Mucosa of gallbladder (tissue), 1 donor: Measurements from ENCODE around the gene RBCK1. TPM values are rescaled to one million over a fixed set of nuclear protein-coding genes. Genes with fewer than 3 reads are reported as not detected.

Experiments used
- DNase-seq: peaks from one replicate; pipeline ENCODE4 v3.0.0-alpha.2; 2020; ENCODE audit warnings: low spot score
- total RNA-seq: library from RNA; stranded (reverse); gene quantifications from one replicate; pipeline ENCODE4 v1.2.1, GENCODE V29; 2021
- donor health status: DM: no; HTN: no; CAD: no.

The RBCK1 gene
- total RNA-seq, 1 donor from 2014 or later, result 133 TPM

DNA sequence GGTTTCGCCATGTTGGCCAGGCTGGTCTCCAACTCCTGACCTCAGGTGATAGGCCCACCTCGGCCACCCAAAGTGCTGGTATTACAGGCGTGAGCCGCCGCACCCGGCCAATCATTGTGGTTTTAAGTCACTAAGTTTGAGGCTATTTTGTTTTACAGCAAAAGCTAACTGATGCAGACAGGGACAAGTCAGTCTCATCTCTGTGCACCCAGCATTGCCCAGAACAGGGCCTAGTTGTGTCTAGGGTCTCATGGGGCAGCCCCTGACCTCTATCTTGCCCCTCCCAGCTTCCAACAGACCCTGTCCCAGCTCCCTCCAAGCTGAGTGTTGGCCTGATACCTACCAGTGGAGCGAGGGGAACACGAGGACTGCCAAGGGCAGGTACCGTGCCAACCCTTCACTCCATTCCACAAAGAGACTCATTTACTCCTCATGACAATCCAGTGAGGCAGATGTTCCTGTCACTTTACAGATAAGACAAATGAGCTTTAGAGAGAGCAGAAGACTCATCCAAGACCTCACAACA lies 8.9 kb upstream of the RBCK1 start:
- DNase-seq, result no peak

DNA sequence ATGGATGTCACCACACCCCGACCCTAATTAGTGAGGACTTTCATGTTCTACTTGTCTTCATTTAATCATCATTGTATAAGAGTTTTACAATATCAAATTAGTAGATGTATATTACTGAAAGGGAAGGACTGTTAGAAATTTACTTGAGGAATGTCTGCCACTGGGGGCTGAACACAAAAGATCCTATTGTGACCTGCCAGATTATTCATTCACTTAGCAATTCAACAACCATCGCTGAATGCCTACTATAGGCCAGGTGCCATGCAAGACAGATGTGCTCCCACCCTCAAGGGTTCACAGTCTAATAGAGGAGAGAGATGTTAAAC lies 8.0 kb upstream of the RBCK1 start:
- no peak for DNase-seq

DNA sequence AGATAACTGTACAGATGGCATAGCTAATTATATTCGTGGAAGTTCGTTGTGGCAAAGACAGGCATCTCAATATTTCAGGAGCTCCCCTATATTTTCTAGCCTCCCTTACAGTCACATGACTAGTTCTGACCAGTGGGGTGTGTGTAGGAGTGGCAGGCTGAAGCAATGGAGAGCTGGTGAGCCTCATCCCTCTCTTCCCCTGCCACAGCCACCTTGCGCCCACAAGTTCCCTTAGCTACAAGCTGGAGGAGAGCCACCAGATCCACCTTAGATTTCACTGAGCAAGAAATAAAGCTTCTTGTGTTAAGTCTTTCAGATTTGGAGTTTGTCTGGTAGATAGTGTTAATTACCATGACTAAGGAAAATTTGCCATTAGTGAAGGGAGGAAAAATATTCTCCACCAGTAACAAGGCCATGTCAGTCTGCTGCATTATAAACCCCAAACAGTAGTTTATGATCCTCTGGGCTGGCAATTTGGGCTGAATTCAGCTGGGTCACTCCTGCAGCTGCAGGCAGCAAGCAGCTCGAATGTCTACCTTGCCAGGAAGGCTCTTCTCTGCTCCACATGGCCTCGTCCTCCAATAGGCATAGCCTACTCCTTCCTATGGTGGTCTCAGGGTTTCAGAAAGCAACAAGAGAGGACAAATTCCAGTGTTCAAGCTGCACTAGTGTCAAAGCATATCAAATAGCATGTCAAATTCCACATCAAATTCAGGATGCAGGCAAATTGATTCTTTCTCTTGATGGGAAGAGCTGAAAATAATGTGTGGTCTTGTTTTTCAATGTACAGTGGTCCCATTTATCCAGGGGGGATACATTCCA lies 7.4 kb upstream of the RBCK1 start:
- DNase-seq, result no peak

DNA sequence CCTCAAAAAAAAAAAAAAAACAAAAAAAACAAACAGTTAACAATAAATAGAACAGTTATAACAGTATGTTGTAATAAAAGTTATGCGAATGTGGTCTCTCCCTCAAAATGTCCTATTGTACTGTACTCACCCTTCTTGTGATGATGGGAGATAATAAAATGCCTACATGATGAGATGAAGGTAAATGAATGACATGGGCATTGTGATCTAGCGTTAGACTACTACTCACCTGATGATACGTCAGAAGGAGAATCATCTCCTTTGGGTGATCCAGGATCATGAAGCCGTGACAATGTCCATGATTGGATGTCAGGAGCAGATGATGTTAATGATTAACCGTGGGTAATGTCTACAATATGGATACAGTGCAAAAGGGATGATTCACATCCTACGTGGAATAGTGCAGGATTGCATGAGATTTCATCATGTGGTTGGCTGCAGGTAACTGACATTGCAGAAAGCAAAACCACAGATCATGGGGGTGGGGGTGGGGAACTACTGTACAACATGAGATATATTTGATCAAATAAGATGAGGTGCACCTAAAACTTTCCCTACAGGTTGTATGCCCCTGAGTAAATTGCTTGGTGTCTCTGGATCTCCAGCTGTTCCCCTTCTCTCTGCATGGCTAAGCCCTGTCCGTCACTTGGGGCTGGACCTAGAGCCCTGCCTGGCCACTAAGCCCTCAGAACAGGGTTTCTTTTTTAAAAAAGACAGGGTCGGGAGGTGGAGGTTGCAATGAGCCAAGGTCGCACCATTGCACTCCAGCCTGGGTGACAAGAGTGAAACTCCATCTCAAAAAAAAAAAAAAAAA lies 6.2 kb upstream of the RBCK1 start:
- no peak for DNase-seq

DNA sequence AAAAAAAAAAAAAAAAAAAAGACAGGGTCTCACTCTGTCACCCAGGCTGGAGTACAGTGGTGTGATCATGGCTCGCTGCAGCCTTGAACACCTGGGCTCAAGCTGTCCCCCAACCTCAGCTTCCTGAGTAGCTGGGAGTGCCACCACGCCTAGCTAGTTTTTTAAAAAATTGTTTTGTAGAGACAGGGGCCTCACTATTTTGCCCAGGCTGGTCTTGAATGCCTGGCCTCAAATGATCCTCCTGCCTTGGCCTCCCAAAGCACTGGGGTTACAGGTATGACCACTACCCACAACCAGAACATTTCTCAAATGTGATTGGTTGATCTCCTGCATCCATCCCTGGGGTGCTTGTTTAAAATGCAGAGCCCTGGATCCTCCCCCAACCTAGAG lies 5.6 kb upstream of the RBCK1 start:
- DNase-seq, result no peak

DNA sequence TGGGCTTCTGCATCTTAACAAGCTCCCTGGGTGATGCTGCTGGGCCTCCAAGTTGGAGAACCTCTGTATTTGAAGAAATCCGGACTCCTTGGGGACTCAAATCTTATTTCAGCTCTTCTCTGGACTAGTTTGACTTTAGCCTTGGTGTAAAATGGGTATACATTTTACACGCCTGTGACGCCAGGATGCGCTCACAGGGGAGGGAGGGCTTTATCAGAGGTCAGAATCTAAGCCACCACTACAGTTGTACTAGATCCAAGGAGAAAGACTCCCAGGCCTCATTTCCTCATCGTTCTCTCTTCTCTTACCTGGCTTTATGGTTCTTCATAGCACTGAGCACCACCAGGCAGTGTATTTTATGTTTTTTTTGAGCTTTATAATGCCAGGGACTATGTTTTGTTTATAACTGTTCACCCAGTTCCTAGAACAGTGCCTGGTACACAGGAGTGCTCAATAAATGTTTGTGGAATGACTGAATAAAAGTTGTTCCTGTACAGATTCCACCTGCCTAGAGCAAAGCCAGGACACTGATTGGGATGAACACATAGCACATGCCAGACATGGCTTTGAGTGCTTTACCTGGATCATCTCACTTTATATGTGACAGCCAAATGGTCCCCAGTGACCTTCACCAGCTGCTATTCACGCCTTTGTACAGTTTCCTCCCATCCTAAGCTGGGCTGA lies 5.1 kb upstream of the RBCK1 start:
- no peak for DNase-seq

DNA sequence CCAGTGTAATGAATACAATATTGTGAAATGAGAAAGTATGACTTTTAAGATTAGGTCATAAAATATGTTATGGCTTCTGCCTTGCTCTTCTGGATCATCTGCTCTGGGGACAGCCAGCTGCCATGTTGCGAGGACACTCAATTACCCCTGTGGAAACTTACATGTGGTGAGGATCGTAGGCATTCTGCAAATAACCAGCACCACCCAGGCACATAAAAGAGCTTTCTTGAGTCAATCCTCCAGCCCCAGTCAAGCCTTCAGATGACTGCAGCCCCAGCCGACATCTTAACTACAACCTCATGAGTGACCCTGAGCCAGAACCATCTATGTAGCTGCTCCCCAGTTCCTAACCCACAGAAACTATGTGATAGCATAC lies 4.5 kb upstream of the RBCK1 start:
- DNase-seq, result no peak

DNA sequence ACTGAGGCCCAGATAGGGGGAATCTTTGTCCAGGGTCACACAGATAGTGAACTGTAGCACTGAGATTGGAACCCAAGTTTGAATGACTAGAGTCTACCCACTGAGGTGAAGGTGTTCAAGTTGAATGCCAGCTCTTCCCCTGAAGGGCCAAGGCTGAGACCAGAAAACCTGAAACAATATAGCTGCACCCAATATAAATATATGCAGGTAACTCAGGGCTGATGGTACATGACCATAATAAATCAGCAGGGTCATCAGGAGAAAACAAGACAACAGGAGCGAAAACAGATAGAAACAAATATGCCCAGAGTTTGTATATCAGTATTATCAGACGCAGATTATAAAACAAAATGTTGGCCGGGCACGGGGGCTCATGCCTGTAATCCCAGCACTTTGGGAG lies 4.0 kb upstream of the RBCK1 start:
- DNase-seq, result no peak

DNA sequence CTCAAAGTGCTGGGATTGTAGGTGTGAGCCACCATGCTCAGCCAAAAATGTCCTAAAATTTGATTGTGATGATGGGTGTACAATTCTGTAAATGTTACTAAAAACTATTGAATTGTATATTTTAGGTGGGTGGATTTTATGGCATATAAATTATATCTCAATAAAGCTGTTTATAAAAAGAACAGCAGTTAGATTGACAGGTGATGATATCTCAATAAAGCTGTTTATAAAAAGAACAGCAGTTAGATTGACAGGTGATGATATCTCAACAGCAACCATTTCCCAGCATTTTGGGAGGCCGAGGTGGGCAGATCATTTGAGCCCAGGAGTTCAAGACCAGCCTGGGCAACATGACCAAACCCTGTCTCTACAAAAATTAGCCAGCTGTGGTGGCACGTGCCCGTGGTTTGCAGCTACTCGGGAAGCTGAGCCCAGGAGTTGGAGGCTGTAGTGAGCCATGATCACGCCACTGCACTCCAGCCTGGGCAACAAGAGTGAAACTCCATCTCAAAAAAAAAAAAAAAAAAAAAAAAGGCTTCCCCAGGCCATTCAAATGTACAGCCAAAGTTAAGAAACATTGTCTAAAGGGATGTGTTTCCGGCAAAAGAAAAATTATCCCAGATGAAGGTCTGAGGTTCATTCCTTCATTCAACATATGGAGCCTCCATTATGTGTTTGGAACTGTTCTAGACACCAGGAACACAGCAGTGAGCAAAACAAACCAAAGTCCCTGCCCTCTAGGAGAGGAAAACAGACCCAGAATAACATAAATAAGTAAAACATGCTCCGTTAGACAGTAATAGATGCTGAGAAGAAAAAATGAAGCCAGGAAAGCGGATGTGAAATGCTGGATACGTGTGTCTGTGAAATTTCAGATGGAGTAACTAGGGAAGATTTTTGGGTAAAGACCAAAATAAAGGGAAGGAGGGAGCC lies 1.6 kb upstream of the RBCK1 start:
- no peak for DNase-seq

DNA sequence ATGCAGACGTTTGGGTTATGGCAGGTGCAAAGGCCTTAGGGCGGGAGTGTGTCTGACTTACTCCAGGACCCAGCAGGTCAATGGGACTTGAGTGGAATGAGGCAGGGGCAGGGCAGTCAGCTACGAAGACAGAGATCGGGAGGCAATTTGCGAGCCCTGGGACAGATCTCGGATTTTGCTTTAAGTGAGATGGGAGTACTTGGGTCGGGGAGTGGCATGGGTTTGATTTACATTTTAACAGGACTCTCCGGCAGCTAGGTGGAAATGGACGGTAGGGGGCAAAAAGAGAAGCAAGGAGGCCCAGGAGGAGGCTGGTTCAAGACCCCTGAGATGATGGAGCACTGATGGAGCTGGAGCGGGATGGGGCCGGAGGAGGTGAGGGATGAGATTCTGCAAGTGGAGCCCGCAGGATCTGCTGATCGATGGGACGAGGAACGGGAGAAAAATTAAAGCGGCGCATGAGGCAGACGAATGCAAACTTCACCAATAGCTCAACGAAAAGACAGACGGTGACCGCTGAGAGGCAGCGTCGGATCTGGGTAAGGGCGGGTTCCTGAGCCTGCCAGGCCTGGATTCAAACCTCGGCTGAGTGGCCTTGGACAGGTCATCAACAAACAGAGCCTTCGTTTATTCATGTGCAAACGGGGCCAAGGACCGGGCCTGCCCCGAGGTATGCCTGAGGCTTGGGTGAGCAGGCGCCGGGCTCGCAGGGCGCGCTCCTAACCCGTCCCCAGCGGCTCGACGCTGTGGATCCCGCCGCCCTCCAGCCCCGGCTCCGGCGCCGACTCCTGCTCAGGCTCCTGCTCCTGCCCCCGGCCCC lies 756 bp upstream of the RBCK1 start:
- peak; percentile 62 for DNase-seq

DNA sequence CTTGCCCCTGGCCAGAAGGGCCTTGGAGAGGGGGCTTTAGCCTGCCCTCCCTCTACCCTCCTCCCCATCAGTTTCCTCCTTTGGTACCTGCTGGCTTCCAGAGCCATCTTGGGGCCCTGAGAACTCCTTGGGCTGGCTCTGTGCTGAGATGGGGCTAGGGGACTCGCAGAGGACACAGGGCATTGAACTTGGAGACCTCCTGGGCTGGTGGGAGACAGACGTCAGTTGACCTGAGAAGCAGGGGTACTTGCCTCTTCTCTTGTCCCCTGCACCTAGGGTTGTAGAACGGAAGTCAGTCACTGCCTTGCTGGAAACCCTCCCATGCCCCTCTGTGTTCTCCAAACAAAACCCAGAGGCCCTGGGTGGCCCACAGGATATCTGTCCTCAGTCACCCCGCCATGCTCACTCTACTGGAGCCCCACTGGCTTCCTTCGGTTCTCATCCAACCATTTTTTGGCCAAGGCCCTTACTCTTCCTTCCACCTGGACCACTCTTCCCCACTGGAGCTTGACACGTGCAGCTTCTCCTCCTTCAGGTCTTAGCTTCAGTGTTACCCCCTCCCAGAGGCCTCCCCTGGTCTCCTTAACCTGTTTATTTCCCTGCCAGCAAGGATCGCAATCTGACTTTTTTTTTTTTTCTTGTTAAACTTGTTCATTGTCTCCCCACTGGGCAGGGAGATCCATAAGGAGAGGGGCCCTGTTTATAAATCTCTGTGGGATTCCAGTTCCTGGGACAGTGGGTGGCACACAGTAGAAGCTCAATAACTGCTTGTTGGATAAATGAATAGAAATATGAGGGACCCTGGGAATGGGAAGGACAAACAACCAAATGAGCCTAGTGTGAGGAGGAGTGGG lies 971 bp downstream of the RBCK1 start:
- DNase-seq, result no peak

DNA sequence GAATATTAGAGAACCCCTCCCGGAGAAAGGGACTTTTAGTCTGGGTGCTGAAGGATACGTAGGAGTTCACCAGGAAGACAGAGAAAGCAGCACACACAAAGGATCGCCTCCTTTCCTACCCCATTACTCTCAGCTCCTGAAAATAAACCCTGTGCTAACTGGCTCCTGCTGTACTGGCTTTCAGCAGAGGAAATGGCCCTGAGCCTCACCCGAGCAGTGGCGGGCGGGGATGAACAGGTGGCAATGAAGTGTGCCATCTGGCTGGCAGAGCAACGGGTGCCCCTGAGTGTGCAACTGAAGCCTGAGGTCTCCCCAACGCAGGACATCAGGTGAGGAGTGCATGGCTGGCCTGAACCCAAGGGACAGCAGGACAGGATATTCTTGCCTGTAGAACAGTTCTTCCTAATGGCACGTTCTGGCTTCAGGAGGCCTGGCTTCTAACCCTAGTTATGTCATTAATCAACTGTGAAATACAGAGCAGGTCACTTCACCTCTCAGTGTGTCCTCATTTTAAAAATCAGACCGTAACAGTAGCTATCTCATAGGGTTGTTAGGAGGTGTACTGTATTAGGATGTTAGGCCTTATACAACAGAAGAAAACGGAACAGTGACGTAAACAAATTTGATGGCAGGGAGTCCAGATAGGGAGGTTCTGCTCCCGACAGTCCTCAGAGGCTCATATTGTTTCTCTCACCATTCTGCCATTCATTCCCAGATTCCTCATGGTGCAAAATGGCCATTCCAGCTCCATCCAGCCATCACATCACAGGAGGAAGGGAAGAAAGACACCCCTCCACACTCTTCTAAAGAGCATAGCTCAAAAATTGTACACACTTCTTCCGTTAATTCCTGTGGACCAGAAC lies 1.8 kb downstream of the RBCK1 start:
- no peak for DNase-seq

DNA sequence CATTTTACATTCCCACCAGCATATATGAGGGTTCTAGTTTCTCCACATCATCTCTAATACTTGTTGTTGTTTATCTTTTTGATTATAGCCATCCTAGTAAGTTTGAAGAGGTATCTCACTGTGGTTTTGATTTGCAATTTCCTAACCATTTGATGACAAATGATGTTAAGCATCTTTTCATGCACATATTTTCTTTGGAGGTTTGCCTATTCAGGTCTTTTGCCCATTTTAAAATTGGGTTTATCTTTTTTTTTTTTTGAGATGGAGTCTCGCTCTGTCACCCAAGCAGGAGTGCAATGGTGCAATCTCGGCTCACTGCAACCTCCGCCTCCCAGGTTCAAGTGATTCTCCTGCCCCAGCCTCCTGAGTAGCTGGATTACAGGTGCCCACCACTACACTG lies 4.0 kb downstream of the RBCK1 start:
- no peak for DNase-seq

DNA sequence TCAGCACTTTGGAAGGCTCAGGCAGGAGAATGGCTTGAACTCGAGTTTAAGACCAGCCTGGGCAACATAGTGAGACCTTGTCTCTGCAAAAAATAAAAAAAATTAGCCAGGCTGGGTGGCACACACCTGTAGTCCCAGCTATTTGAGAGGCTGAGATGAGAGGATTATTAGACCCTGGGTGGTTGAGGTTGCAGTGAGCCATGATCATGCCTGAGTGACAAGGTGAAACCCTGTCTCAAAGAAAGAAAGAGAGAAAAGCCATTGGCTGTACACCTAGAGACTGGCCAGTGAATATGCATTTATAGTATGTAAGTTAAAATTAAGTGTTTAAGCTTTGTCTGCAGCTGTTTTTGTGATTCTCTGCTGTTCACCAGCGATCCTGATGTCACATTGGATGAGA lies 6.1 kb downstream of the RBCK1 start:
- no peak for DNase-seq

DNA sequence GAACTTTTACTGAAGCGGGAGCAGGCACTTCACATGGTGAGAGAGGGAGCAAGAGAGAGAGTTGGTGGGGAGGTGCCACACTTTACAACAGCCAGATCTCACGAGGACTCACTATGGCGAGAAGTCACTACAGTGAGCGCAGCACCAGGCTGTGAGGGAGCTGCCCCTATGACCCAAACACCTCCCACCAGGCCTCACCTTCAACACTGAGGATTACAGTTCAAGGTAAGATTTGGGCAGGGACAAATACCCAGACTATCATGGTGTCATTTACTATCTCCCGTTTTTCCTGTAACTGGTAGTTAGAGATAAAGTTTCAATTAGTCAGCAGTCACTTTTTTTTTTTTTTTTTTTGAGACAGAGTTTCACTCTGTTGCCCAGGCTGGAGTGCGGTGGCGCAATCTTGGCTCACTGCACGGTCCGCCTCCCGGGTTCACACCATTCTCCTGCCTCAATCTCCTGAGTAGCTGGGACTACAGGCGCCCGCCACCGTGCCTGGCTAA lies 7.8 kb downstream of the RBCK1 start:
- no peak for DNase-seq

DNA sequence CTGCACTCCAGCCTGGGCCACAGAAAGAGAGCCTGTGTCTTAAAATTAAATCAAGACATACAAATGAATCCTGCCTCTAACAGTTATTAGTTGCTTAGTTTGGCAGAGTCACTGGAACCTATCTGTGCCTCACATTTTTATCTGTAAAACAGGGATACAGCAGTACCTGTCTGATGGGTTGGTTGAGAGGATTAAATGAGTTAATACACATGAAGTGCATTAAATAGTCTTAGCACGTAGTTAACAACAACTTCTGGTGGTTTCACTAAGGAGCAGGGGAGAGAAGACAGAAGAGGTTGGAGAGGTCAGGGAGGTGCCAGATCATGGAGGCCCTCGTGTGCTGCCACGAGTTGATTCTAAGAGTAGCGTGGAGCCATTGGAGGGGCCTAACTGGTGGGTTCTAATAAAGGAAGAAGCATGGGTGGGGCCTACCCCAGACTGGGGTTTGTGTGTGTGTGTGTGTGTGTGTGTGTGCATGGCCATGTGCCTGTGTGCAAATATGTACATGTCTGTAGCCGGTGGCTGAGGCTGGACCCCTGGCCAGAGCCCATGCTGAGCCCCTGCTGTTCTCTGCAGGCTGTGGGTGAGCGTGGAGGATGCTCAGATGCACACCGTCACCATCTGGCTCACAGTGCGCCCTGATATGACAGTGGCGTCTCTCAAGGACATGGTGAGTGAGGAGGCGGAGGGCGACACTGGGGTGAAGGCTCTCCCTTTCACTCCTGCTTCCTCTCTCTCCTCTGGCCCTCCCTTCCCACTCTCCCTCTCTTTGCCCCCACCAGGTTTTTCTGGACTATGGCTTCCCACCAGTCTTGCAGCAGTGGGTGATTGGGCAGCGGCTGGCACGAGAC lies 9.1 kb downstream of the RBCK1 start:
- DNase-seq, result no peak

DNA sequence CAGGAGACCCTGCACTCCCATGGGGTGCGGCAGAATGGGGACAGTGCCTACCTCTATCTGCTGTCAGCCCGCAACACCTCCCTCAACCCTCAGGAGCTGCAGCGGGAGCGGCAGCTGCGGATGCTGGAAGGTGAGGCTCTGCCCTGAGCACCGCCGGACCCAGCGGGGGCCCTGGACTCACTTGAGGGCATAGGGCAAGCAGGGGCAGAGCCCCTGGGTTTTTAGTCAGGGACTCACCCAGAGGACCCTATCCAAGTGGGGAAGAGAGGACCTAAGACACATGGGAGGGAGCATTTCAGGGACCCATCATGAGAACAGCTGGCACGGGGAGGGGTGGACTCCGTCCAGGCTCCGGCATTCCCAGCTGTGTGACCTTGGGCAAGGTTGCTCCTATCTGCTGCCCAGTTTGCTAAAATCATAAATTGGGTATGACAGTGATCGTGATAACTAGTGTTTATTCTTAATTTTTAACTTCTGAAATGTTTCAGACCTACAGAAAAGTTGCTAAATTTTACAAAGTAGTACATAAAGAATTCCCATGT lies 9.8 kb downstream of the RBCK1 start:
- no peak for DNase-seq
